Psoas muscle (tissue), 8 donors: ENCODE data around the gene SAP30BP. TPM values are rescaled to one million over a fixed set of nuclear protein-coding genes. Genes with fewer than 3 reads are reported as not detected.

Experiments used
- ATAC-seq, 4 donors: fragments of 200-7000 bp; cut with Tn5 transposase; one replicate each; pipeline ENCODE4 v1.9.1; 2020; ENCODE audit warnings: moderate library complexity in 3 of 4, mild to moderate bottlenecking in 2 of 4
- DNase-seq, 2 donors: peaks; one replicate each; pipeline ENCODE4 v3.0.0-alpha.2; 2020
- H3K27ac ChIP-seq: fragments of 200-600 bp; one replicate; pipeline ENCODE4 v1.8.0; 2022
- H3K27me3 ChIP-seq, 3 donors: fragments of 200-600 bp in 1 of 3; one replicate each; pipeline versions ENCODE4 v1.6.1 to v1.8.0; 2013 to 2022; ENCODE audit warnings: low read length in 2 of 3, mild to moderate bottlenecking in 2 of 3, moderate library complexity in 1 of 3; ENCODE audit not compliant: insufficient read depth in 3 of 3
- H3K36me3 ChIP-seq, 2 donors: fragments of 200-600 bp in 1 of 2; one replicate each; pipeline versions ENCODE4 v1.6.1 to v1.8.0; 2013 to 2022; ENCODE audit warnings: low read depth in 1 of 2, mild to moderate bottlenecking in 1 of 2, moderate library complexity in 1 of 2; ENCODE audit not compliant: insufficient read depth in 1 of 2
- H3K4me1 ChIP-seq: fragments of 200-600 bp; one replicate; pipeline ENCODE4 v1.8.0; 2022
- H3K4me3 ChIP-seq: fragments of 200-600 bp; one replicate; pipeline ENCODE4 v1.8.0; 2022; ENCODE audit warnings: mild to moderate bottlenecking
- H3K9me3 ChIP-seq: fragments of 200-600 bp; one replicate; pipeline ENCODE4 v1.8.0; 2022
- CTCF ChIP-seq: fragments of 200-600 bp; IDR thresholded peaks from one replicate; pipeline ENCODE4 v1.8.0; 2022; ENCODE audit warnings: antibody characterized with exemption
- WGBS, 3 donors: extraction: QIAGEN DNeasy Blood & Tissue Kit; methylation state at CpG; one replicate each; pipeline versions ENCODE4 v1.1.6 to v1.1.7; 2013; 5-methylcytosine and 5-hydroxymethylcytosine counted together
- intact Hi-C, 2 donors: fragments of 100-400 bp; cut with DNase I; formaldehyde crosslinking; loops; one replicate each; pipeline versions ENCODE4 v1.11.0 to v1.14.2; 2022
- polyA plus RNA-seq, 3 donors: library from polyadenylated mRNA; stranded (reverse); fragments of 200-250 nt; gene quantifications; one replicate each; pipeline ENCODE4 v1.2.3, GENCODE V29; 2013
- total RNA-seq, 4 donors: library from RNA; stranded (reverse); fragmentation: NEBNext Ultra II Directional in 2 of 4; extraction: Animal tissue kit (Norgen Biotek cat#: 25700) in 2 of 4; gene quantifications; one replicate each; pipeline versions ENCODE4 v1.2.1 to v1.2.4, GENCODE V29; 2021 to 2023
- donor health status: healthy with polysubstance abuse.
- donor health status: DM: no; HTN: no; CAD: no; lungs with moderate emphysema.
- donor health status: Bipolar disorder and iron deficiency.
- donor health status: healthy.
- donor health status: DM: yes; HTN: yes; CAD: no.
- donor health status: DM: no; HTN: no; CAD: no.
- donor health status: DM: no; HTN: no; CAD: no.
- donor health status: DM: yes; HTN: yes; CAD: no.

SAP30BP gene
- total and polyA plus RNA-seq, 7 donors: 40.9 to 123 (median 68.5) TPM

- Histone ChIP-seq H3K4me1 (no peaks in the 10 kb centered on the region), H3K36me3 (peaks cover 0 to 88% of the 10 kb centered on the region in 2 donors), H3K27ac (no peak overlapping the region), H3K27me3 (no peaks in the 10 kb centered on the region), H3K4me3 (no peak overlapping the region), H3K9me3 (no peaks in the 10 kb centered on the region)
- no peak for DNase-seq
- TF ChIP-seq CTCF: no peak
- intact Hi-C loops: no loop called here
- peak in 3 of 4 donors; percentile 48 to 82 (median 64) for ATAC-seq
- 15 to 35% (median 17%) methylated on average over 2 of the region's 2 CpGs for WGBS, 3 donors
These were observed 13.0 kb upstream of the SAP30BP start for GRCh38 chr17:75654176-75654575.

- Histone ChIP-seq H3K4me1 (no peaks in the 10 kb centered on the region), H3K4me3 (no peak overlapping the region), H3K9me3 (no peaks in the 10 kb centered on the region), H3K27me3 (no peaks in the 10 kb centered on the region), H3K27ac (no peak overlapping the region), H3K36me3 (peaks cover 3 to 91% of the 10 kb centered on the region in 2 donors)
- 72 to 84% (median 78%) methylated on average over 5 of the region's 5 CpGs for WGBS, 3 donors
- ATAC-seq: no peak
- no peak for TF ChIP-seq CTCF
- intact Hi-C loops: no loop called here
- no peak for DNase-seq
These were observed 8.9 kb upstream of the SAP30BP start for GRCh38 chr17:75658237-75658636.

- Histone ChIP-seq H3K4me1 (peaks cover 11% of the 10 kb centered on the region), H3K9me3 (no peaks in the 10 kb centered on the region), H3K36me3 (peaks cover 3 to 73% of the 10 kb centered on the region in 2 donors), H3K27me3 (no peaks in the 10 kb centered on the region), H3K27ac (no peak overlapping the region), H3K4me3 (no peak overlapping the region)
- WGBS, 3 donors: 58 to 82% (median 62%) methylated on average over 4 of the region's 4 CpGs
- ATAC-seq (no peak), DNase-seq (no peak)
- intact Hi-C loops: no loop called here
- no peak for TF ChIP-seq CTCF
These were observed 5.6 kb upstream of the SAP30BP start for GRCh38 chr17:75661531-75661930.

GRCh38 chr17:75662511-75662910 is 4.6 kb upstream of the SAP30BP start:
- intact Hi-C loops: no loop called here
- TF ChIP-seq CTCF: no peak
- Histone ChIP-seq H3K27me3 (no peaks in the 10 kb centered on the region), H3K9me3 (no peaks in the 10 kb centered on the region), H3K4me1 (peaks cover 11% of the 10 kb centered on the region), H3K27ac (no peak overlapping the region), H3K36me3 (peaks cover 3 to 66% of the 10 kb centered on the region in 2 donors), H3K4me3 (no peak overlapping the region)
- no peak for ATAC-seq
- DNase-seq: no peak
- 91 to 94% (median 94%) methylated on average over 9 of the region's 9 CpGs for WGBS, 3 donors

- Histone ChIP-seq H3K4me1 (peaks cover 25% of the 10 kb centered on the region), H3K27me3 (no peaks in the 10 kb centered on the region), H3K4me3 (no peak overlapping the region), H3K36me3 (peaks cover 3 to 63% of the 10 kb centered on the region in 2 donors), H3K27ac (no peak overlapping the region), H3K9me3 (no peaks in the 10 kb centered on the region)
- no peak for ATAC-seq
- no peak for DNase-seq
- no peak for TF ChIP-seq CTCF
- 73 to 92% (median 89%) methylated on average over 3 of the region's 3 CpGs for WGBS, 3 donors
- intact Hi-C loops: no loop called here
These were observed 3.0 kb upstream of the SAP30BP start for GRCh38 chr17:75664099-75664549.
